ES-I3 (cell line): ENCODE data around the gene RDX.
"Not testable (repeated sequence)": the region's sequence is repeated elsewhere in the genome, so short reads cannot be mapped to it uniquely, and the experiment has no call there.

Source experiments
- H3K36me3 ChIP-seq: 2 replicates; pipeline ENCODE4 v1.6.1; 2013; ENCODE audit warnings: mild to moderate bottlenecking, low read length, control low read depth, moderate library complexity; ENCODE audit not compliant: insufficient read depth
- H3K4me1 ChIP-seq: 2 replicates; pipeline ENCODE4 v1.6.1; 2013; ENCODE audit warnings: mild to moderate bottlenecking, control low read depth, low read length; ENCODE audit not compliant: insufficient read depth
- H3K9ac ChIP-seq: 2 replicates; pipeline ENCODE4 v1.6.1; 2013; ENCODE audit warnings: low read depth, mild to moderate bottlenecking, low read length, moderate library complexity
- H3K9me3 ChIP-seq: 2 replicates; pipeline ENCODE4 v1.6.1; 2013; ENCODE audit warnings: mild to moderate bottlenecking, low read length, moderate library complexity; ENCODE audit not compliant: control insufficient read depth, insufficient read depth

Gene RDX

GRCh38 chr11:110219006-110219785 is 77.2 kb downstream of the RDX start:
- no peaks in the 10 kb centered on the region; the same call in none of the 2 replicates for H3K9me3 ChIP-seq
- H3K36me3 ChIP-seq: no peaks in the 10 kb centered on the region; the same call in 1 of the 2 replicates
- H3K9ac ChIP-seq: no peak overlapping the region
- H3K4me1 ChIP-seq: no peaks in the 10 kb centered on the region

DNA sequence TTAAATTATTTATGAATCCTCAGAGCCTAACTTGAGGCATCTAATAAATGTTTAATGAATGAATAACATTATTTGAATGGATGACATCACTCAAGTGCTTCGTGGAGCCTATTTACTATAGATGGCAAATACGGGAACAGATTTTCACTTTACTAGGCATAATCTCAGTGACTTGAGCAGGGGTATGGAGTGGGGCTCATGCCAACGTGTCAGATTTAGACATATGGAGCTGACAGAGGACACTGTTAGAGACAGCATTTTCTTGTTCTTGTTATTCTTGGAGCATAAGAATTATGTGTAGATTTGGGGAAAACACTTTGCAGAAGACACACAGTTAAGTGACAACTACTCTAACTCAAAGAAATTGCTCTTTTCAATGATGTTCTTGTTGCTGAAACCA is 78.5 kb downstream of the RDX start:
- no peak overlapping the region for H3K9ac ChIP-seq
- H3K9me3 ChIP-seq: no peaks in the 10 kb centered on the region; the same call in none of the 2 replicates
- H3K4me1 ChIP-seq: no peaks in the 10 kb centered on the region
- no peaks in the 10 kb centered on the region; the same call in 1 of the 2 replicates for H3K36me3 ChIP-seq

DNA sequence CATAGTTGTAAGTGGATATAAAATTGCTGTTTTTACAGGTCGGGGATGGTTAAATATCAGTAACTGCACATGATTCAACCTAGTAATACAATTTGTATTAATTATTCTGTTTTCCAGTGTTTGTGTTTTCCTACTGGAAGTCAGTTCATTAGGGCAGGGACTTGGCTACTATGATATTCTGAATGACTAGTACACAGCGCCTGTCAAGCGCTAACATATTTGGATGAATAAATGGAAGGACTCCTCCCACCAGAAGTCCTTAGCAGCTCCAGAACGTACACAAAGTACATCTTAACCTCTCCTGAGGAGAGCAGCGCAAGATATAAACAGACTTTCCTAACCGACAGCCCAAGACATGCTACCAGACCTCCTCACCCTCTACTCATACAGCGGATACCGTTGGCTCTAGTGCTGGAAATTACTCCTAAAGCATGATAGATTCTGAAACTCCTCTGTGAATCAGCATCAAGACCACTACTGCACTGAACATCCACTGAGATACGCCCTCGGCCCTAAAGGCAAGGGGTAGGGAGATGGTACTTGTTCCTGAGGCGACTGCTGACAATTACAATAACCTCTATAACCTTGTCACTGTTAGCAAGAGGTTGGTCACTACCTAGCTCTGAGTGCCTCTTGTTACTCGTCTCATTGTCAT is 79.1 kb downstream of the RDX start:
- Histone ChIP-seq H3K9ac (no peak overlapping the region), H3K36me3 (no peaks in the 10 kb centered on the region; the same call in 1 of the 2 replicates), H3K9me3 (no peaks in the 10 kb centered on the region; the same call in none of the 2 replicates), H3K4me1 (no peaks in the 10 kb centered on the region)

DNA sequence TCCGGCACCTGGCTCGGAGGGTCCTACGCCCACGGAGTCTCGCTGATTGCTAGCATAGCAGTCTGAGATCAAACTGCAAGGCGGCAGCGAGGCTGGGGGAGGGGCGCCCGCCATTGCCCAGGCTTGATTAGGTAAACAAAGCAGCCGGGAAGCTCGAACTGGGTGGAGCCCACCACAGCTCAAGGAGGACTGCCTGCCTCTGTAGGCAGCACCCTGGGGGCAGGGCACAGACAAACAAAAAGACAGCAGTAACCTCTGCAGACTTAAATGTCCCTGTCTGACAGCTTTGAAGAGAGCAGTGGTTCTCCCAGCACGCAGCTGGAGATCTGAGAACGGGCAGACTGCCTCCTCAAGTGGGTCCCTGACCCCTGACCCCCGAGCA is 87.1 kb downstream of the RDX start:
- H3K9ac ChIP-seq: peak overlapping the region; percentile 43; the same call in 1 of the 2 replicates

DNA sequence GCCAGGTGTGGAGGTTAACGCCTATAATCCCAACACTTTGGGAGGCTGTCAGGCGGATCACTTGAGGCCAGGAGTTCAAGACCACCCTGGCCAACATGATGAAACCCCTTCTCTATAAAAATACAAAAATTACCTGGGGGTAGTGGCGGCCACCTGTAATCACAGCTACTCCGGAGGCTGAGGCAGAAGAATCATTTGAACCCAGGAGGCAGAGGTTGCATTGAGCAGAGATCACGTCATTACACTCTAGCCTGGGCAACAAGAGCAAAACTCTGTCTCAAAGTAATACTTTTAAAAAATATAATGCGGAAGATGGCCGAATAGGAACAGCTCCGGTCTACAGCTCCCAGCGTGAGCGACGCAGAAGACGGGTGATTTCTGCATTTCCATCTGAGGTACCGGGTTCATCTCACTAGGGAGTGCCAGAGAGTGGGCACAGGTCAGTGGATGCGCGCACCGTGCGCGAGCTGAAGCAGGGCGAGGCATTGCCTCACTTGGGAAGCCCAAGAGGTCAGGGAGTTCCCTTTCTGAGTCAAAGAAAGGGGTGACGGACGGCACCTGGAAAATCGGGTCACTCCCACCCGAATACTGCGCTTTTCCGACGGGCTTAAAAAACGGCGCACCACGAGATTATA is 87.6 kb downstream of the RDX start:
- not testable (repeated sequence) for H3K36me3 ChIP-seq, H3K9me3 ChIP-seq, H3K4me1 ChIP-seq
- peak overlapping the region; percentile 43 for H3K9ac ChIP-seq

More for the DNA sequence above, 87.1 kb downstream of the RDX start:
- H3K9me3 ChIP-seq, H3K36me3 ChIP-seq, H3K4me1 ChIP-seq: not testable (repeated sequence)

DNA sequence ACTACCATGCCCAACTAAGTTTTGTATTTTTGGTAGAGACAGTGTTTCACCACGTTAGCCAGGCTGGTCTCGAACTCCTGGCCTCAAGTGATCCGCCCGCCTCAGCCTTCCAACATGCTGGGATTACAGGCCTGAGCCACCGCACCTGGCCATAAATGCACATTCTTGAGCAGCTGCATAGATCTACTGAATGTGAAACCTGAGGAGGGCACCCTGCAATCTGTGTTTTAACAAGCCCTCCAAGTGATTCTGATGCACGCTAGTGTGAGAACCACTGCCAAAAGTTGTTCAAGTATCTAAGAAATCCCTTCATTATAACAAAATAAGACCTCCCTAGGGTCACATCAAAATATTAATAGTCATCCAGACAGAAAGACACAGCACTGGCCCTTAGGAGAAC is 89.3 kb downstream of the RDX start:
- H3K36me3 ChIP-seq: no peaks in the 10 kb centered on the region

DNA sequence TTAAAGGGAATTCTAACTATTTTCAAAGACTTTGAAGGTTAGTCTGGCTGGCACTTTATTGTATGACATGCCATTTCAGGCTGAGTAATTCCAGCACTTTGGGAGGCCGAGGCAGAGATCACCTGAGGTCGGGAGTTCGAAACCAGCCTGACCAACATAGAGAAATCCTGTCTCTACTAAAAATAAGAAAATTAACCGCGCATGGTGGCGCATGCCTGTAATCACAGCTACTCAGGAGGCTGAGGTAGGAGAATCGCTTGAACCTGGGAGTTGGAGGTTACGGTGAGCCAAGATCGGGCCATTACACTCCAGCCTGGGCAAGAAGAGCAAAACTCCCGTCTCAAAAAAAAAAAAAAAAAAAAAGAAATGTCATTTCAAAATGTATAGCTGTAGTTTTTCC is 95.6 kb downstream of the RDX start:
- H3K36me3 ChIP-seq: no peaks in the 10 kb centered on the region
- H3K9me3 ChIP-seq: no peaks in the 10 kb centered on the region
- H3K9ac ChIP-seq: no peak overlapping the region
- H3K4me1 ChIP-seq: peaks cover 14% of the 10 kb centered on the region

More for the DNA sequence above, 89.3 kb downstream of the RDX start:
- Histone ChIP-seq H3K9me3 (no peaks in the 10 kb centered on the region), H3K9ac (no peak overlapping the region), H3K4me1 (no peaks in the 10 kb centered on the region)

DNA sequence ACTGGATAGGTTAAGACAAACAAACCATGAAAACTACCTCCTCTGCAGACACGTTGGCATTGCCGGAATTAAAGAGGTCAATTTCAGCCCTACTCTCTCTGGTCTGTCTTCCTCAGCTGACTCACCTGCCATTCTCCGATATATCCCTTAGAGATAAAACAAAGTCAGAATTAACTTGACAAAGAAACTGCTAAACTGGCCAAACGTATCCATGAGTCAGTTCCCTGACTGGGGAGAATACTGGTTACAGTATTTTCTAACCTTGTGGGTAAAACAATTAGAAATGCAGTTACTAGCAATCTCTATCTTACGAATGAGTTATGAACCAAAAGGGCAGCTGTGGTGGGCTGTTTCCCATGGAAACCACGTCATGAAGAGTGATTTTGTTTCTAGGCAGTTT is 96.2 kb downstream of the RDX start:
- H3K9ac ChIP-seq: no peak overlapping the region
- peaks cover 14% of the 10 kb centered on the region for H3K4me1 ChIP-seq
- no peaks in the 10 kb centered on the region for H3K9me3 ChIP-seq
- H3K36me3 ChIP-seq: no peaks in the 10 kb centered on the region

GRCh38 chr11:110199184-110199981 is 97.0 kb downstream of the RDX start:
- Histone ChIP-seq H3K9me3 (no peaks in the 10 kb centered on the region), H3K9ac (no peak overlapping the region), H3K4me1 (peaks cover 14% of the 10 kb centered on the region), H3K36me3 (no peaks in the 10 kb centered on the region)

- H3K36me3 ChIP-seq: no peaks in the 10 kb centered on the region
- H3K9ac ChIP-seq: no peak overlapping the region
- peaks cover 14% of the 10 kb centered on the region for H3K4me1 ChIP-seq
- no peaks in the 10 kb centered on the region for H3K9me3 ChIP-seq
Measured at GRCh38 chr11:110198031-110198729, 98.2 kb downstream of the RDX start.

DNA sequence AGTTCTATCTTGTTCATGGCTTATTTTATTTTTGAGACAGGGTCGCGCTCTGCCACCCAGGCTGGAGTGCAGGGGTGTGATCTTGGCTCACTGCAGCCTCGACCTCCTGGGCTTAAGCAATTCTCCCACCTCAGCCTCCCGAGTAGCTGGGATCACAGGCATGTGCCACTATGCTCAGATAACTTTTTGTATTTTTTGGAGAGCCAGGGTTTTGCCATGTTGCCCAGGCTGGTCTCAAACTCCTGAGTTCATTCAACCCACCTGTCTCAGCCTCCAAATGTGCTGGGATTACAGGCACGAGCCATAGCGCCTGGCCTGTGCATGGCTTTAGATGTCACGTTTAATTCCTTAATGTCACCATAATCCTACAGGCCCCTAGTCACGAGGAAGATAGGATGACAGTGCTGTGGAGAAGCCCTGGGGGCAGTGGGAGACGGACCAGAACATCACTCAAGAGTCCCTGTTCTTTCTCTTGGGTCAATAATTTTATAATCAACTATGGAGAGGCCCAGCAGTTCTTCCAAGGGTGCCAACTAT is 99.5 kb downstream of the RDX start:
- Histone ChIP-seq H3K9ac (no peak overlapping the region), H3K9me3 (no peaks in the 10 kb centered on the region), H3K4me1 (peaks cover 14% of the 10 kb centered on the region), H3K36me3 (no peaks in the 10 kb centered on the region)

DNA sequence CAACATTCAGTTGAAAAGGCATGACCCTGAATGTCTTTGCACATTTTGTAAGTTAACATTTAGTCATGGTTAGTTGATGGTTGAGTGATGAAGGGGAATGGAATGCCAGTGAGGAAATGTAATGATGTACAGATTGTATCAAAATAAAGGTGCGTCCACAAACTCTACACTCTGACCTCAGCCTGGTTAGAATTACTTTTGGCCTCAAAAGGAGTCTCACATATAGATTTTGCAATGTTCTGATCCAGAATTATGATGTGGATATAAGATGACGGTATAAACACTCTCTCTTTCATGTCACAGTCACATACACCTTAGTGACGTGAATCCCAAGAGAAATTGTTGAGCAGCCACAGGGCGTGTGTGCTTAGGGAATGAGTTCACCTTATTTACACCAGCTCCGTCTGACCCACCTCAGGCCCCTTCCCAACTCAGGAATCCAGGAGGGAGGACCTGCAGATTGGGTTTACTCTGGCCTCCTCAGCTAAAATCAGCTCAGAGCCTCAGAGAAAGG is 100.1 kb downstream of the RDX start:
- no peak overlapping the region for H3K9ac ChIP-seq
- no peaks in the 10 kb centered on the region for H3K9me3 ChIP-seq
- no peaks in the 10 kb centered on the region for H3K36me3 ChIP-seq
- H3K4me1 ChIP-seq: peaks cover 14% of the 10 kb centered on the region

DNA sequence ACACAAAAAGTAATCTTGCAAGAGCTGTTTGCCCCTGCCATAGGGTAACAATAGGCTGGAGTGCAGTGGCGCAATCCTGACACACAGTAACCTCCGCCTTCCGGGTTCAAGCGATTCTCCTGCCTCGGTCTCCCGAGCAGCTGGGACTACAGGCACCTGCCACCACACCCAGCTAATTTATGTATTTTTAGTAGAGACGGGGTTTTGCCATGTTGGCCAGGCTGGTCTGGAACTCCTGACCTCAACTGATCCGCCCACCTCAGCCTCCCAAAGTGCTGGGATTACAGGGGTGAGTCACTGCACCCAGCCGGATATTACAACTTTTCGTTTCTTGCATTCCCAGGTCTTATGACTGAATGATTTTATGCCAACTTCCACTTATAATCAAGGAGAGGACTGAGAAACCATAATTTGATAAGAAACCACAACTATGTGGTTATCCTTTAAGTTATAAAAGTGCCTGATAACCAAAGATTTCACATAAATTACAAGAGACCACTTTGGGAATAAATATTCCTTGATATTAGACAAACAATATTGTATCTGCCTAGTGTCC is 102.1 kb downstream of the RDX start:
- not testable (repeated sequence) for H3K9ac ChIP-seq, H3K4me1 ChIP-seq, H3K9me3 ChIP-seq

More for the DNA sequence above, 102.1 kb downstream of the RDX start:
- not testable (repeated sequence) for H3K36me3 ChIP-seq
